CD4-positive, alpha-beta T cell treated with Interferon gamma for 1 hour (primary cell): ENCODE results near the gene IGF1R.
"Not testable (repeated sequence)": the region's sequence is repeated elsewhere in the genome, so short reads cannot be mapped to it uniquely, and the experiment has no call there.

Experiments used
- DNase-seq: peaks from one replicate; pipeline ENCODE4 v3.0.0-alpha.2; 2020

The IGF1R gene

GRCh38 chr15:98647774-98648653, at the start of gene IGF1R:
IGF1R (plus strand) TSS chr15:98648539; CDS start chr15:98649582, 1,043 bp downstream.
- DNase-seq, result peak; percentile 86

GRCh38 chr15:98599909-98600691, 48.2 kb upstream of the IGF1R start:
- peak; percentile 19 for DNase-seq

- DNase-seq, result no peak
These were observed 43.4 kb upstream of the IGF1R start for GRCh38 chr15:98604983-98605382.

GRCh38 chr15:98609144-98609852, 39.0 kb upstream of the IGF1R start:
- DNase-seq, result no peak

- no peak for DNase-seq
These were observed 37.3 kb upstream of the IGF1R start for GRCh38 chr15:98610991-98611390.

GRCh38 chr15:98611808-98612207, 36.5 kb upstream of the IGF1R start:
- no peak for DNase-seq

GRCh38 chr15:98612490-98613110, 35.7 kb upstream of the IGF1R start:
- DNase-seq, result no peak

- DNase-seq, result no peak
These were observed 33.7 kb upstream of the IGF1R start for GRCh38 chr15:98614681-98615080.

GRCh38 chr15:98616397-98616796, 31.9 kb upstream of the IGF1R start:
- no peak for DNase-seq

- DNase-seq, result no peak
These were observed 30.9 kb upstream of the IGF1R start for GRCh38 chr15:98617328-98617980.

- not testable (repeated sequence) for DNase-seq
These were observed 29.8 kb upstream of the IGF1R start for GRCh38 chr15:98618576-98618975.

GRCh38 chr15:98620020-98620419, 28.3 kb upstream of the IGF1R start:
- no peak for DNase-seq

GRCh38 chr15:98621021-98621420, 27.3 kb upstream of the IGF1R start:
- no peak for DNase-seq

GRCh38 chr15:98625614-98626013, 22.7 kb upstream of the IGF1R start:
- no peak for DNase-seq

- no peak for DNase-seq
These were observed 22.2 kb upstream of the IGF1R start for GRCh38 chr15:98626153-98626552.

GRCh38 chr15:98628216-98628615, 20.1 kb upstream of the IGF1R start:
- DNase-seq, result no peak

GRCh38 chr15:98635848-98636247, 12.5 kb upstream of the IGF1R start:
- no peak for DNase-seq

GRCh38 chr15:98643115-98643514, 5.2 kb upstream of the IGF1R start:
- DNase-seq, result no peak

GRCh38 chr15:98646546-98647025, 1.8 kb upstream of the IGF1R start:
- no peak for DNase-seq

- DNase-seq, result peak; percentile 58
These were observed 1.1 kb upstream of the IGF1R start for GRCh38 chr15:98647026-98647773.
